Measurements from ENCODE around the gene ADORA2B.

ADORA2B gene

GRCh38 chr17:15999141-15999973, 54.4 kb downstream of the ADORA2B start, which contains the start of the genes TTC19 and ZSWIM7:
Gene TTC19, plus strand, starts transcription at chr17:15999824. Its CDS starts 25 bp downstream, at chr17:15999849.
Gene ZSWIM7, minus strand, starts transcription at chr17:15999704. Its CDS starts 110 bp downstream, at chr17:15999594.
- Histone ChIP-seq H3K27me3 (ENCODE audit: insufficient read depth, low read depth) (no peaks in the 10 kb centered on the region), H3K27ac (peak within 1 kb of the TSS; percentile 55), H3K4me3 (IDR thresholded peaks at IDR 0.05; ENCODE audit: insufficient read depth, low read depth, low read length) (no peak within 1 kb of the TSS), H2AFZ (ENCODE audit: low read depth) (peak within 1 kb of the TSS; percentile 34), H3K36me3 (ENCODE audit: insufficient read depth) (no peaks in the 10 kb centered on the region), H4K20me1 (ENCODE audit: insufficient read depth) (no peaks in the 10 kb centered on the region), H3K4me1 (ENCODE audit: low read depth, poor library complexity, severe bottlenecking) (no peaks in the 10 kb centered on the region), H3K9ac (peak within 1 kb of the TSS; percentile 44; the same call in 1 of the 2 replicates), H3K4me2 (no peak within 1 kb of the TSS), H3K79me2 (ENCODE audit: insufficient read depth, low read depth) (no peaks in the 10 kb centered on the region)
- TF ChIP-seq, protein P1, sequence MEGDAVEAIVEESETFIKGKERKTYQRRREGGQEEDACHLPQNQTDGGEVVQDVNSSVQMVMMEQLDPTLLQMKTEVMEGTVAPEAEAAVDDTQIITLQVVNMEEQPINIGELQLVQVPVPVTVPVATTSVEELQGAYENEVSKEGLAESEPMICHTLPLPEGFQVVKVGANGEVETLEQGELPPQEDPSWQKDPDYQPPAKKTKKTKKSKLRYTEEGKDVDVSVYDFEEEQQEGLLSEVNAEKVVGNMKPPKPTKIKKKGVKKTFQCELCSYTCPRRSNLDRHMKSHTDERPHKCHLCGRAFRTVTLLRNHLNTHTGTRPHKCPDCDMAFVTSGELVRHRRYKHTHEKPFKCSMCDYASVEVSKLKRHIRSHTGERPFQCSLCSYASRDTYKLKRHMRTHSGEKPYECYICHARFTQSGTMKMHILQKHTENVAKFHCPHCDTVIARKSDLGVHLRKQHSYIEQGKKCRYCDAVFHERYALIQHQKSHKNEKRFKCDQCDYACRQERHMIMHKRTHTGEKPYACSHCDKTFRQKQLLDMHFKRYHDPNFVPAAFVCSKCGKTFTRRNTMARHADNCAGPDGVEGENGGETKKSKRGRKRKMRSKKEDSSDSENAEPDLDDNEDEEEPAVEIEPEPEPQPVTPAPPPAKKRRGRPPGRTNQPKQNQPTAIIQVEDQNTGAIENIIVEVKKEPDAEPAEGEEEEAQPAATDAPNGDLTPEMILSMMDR (conservative IDR thresholded peaks at IDR 0.05; ENCODE audit: low read depth, low read length), result no peak

DNA sequence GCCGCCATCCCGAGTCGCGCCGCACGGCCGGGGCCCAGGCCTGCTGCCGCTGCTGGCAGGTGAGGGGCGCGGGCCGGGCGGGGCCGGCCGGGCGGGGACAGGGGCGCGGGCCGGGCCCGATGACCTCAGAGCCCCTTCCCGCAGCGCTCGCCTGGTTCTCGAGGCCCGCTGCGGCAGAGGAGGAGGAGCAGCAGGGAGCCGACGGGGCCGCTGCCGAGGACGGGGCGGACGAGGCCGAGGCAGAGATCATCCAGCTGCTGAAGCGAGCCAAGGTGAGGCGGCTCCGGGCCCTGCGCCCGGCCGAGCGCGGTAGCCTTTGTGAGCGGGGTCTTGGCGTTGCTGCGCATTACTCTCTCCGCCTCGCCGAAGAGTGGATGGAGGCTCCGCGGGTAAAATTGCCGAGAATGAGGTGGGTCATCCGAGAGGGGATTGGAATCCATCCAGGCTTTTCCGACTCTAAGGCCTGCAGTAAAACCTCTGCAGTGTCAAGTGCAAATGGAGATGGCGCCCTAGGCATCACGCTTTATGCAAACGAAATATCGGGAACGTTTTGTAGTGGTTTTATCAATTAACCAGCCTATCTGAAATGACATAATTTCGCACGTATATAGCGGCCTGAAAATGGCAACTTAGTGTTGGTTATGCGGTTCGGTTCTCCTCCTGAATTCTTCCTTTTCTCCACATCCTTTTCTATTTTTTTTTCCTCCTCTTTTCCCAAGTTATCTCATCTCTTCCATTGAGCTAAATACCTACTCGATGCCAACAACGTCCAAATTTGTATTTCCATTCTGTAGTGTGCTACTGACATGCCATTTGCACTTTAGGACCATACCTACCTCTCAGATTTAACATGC, 55.3 kb downstream of the ADORA2B start:
- no peaks in the 10 kb centered on the region for H4K20me1 ChIP-seq (ENCODE audit: insufficient read depth)
- H3K4me3 ChIP-seq (IDR thresholded peaks at IDR 0.05; ENCODE audit: insufficient read depth, low read depth, low read length), result no peak overlapping the region
- H2AFZ ChIP-seq (ENCODE audit: low read depth), result no peak overlapping the region; the same call in 1 of the 2 replicates
- no peaks in the 10 kb centered on the region for H3K36me3 ChIP-seq (ENCODE audit: insufficient read depth)
- peak overlapping the region; percentile 55; the same call in 1 of the 2 replicates for H3K27ac ChIP-seq
- no peaks in the 10 kb centered on the region for H3K27me3 ChIP-seq (ENCODE audit: insufficient read depth, low read depth)
- H3K4me2 ChIP-seq, result no peak overlapping the region
- no peaks in the 10 kb centered on the region for H3K4me1 ChIP-seq (ENCODE audit: low read depth, poor library complexity, severe bottlenecking)
- TF ChIP-seq, protein P1 (conservative IDR thresholded peaks at IDR 0.05; ENCODE audit: low read depth, low read length), result no peak
- no peaks in the 10 kb centered on the region for H3K79me2 ChIP-seq (ENCODE audit: insufficient read depth, low read depth)
- peak overlapping the region; percentile 44; the same call in 1 of the 2 replicates for H3K9ac ChIP-seq

- no peak overlapping the region for H2AFZ ChIP-seq (ENCODE audit: low read depth)
- H3K4me2 ChIP-seq, result 0 out of 2 replicates have a peak overlapping the region, but pooled peaks have one; percentile 13
- no peak overlapping the region for H3K9ac ChIP-seq
- H3K36me3 ChIP-seq (ENCODE audit: insufficient read depth), result no peaks in the 10 kb centered on the region
- no peaks in the 10 kb centered on the region for H3K4me1 ChIP-seq (ENCODE audit: low read depth, poor library complexity, severe bottlenecking)
- no peak overlapping the region for H3K27ac ChIP-seq
- TF ChIP-seq, protein P1 (conservative IDR thresholded peaks at IDR 0.05; ENCODE audit: low read depth, low read length), result no peak
- no peaks in the 10 kb centered on the region for H3K79me2 ChIP-seq (ENCODE audit: insufficient read depth, low read depth)
- H3K27me3 ChIP-seq (ENCODE audit: insufficient read depth, low read depth), result no peaks in the 10 kb centered on the region
- H3K4me3 ChIP-seq (IDR thresholded peaks at IDR 0.05; ENCODE audit: insufficient read depth, low read depth, low read length), result no peak overlapping the region
- no peaks in the 10 kb centered on the region for H4K20me1 ChIP-seq (ENCODE audit: insufficient read depth)
Measured at GRCh38 chr17:16001226-16001897, 56.4 kb downstream of the ADORA2B start.

DNA sequence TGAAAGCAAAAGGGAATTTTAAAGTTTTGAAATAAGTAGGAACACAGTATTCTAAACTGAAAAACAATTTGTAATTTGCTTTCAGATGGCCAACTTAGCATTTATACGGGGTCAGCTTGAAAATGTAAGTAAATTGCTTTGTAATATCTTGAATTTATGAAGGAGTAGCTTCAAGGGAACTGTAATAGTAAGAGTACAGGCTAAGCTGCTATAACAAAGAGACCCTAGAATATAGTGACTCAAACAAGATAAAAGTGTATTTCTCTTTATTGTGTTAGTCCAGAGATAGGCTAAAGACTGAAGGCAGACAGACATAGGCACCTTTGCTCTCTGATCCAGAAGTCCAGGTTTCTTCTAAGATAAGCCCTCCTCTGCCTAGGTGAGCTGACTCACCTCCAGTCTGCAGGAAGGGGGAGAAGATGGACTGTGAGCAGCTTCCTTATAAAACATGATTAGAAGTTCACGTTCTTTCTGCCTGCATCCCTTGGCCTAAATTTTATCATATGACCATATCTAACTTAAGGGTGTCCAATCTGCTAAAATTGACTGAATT, 57.9 kb downstream of the ADORA2B start:
- TF ChIP-seq, protein P1 (conservative IDR thresholded peaks at IDR 0.05; ENCODE audit: low read depth, low read length), result no peak

More for the DNA sequence above, 57.9 kb downstream of the ADORA2B start:
- Histone ChIP-seq H4K20me1 (ENCODE audit: insufficient read depth) (no peaks in the 10 kb centered on the region), H3K9ac (no peak overlapping the region), H3K4me2 (no peak overlapping the region), H3K27me3 (ENCODE audit: insufficient read depth, low read depth) (no peaks in the 10 kb centered on the region), H2AFZ (ENCODE audit: low read depth) (no peak overlapping the region), H3K4me3 (IDR thresholded peaks at IDR 0.05; ENCODE audit: insufficient read depth, low read depth, low read length) (no peak overlapping the region), H3K27ac (no peak overlapping the region), H3K79me2 (ENCODE audit: insufficient read depth, low read depth) (no peaks in the 10 kb centered on the region), H3K36me3 (ENCODE audit: insufficient read depth) (no peaks in the 10 kb centered on the region), H3K4me1 (ENCODE audit: low read depth, poor library complexity, severe bottlenecking) (no peaks in the 10 kb centered on the region)
